Suppressor macrophage treated with lipopolysaccharide for 1 hour (primary cell): ENCODE results near the gene VSTM4.

Experiments used
- DNase-seq, 3 donors: peaks; one replicate each; pipeline ENCODE4 v3.0.0-alpha.2; 2020 to 2022

Gene VSTM4

GRCh38 chr10:49000437-49001398 is 114.6 kb downstream of the VSTM4 start:
- no peak for DNase-seq

- no peak for DNase-seq
These were observed 116.0 kb downstream of the VSTM4 start for GRCh38 chr10:48999346-48999745.

GRCh38 chr10:48996329-48996728 is 119.0 kb downstream of the VSTM4 start:
- no peak for DNase-seq

- DNase-seq, result peak in 1 of 3 donors; percentile 8
These were observed 121.7 kb downstream of the VSTM4 start for GRCh38 chr10:48993627-48994026.

- no peak for DNase-seq
These were observed 125.1 kb downstream of the VSTM4 start for GRCh38 chr10:48990226-48990625.

GRCh38 chr10:48985621-48986158 is 129.6 kb downstream of the VSTM4 start:
- no peak for DNase-seq

GRCh38 chr10:48983648-48984351 is 131.5 kb downstream of the VSTM4 start:
- DNase-seq, result peak in 1 of 3 donors; percentile 17

GRCh38 chr10:48982584-48982983 is 132.7 kb downstream of the VSTM4 start:
- DNase-seq, result no peak

- peak; percentile 39 to 61 (median 47) for DNase-seq
These were observed 133.9 kb downstream of the VSTM4 start for GRCh38 chr10:48981310-48981907.

GRCh38 chr10:48978318-48978717 is 137.0 kb downstream of the VSTM4 start:
- DNase-seq, result no peak

- peak; percentile 55 to 62 (median 56) for DNase-seq
These were observed 139.1 kb downstream of the VSTM4 start for GRCh38 chr10:48976196-48976595.

- DNase-seq, result no peak
These were observed 140.7 kb downstream of the VSTM4 start for GRCh38 chr10:48974510-48975156.

GRCh38 chr10:48973065-48973464 is 142.3 kb downstream of the VSTM4 start:
- DNase-seq, result no peak

- no peak for DNase-seq
These were observed 144.7 kb downstream of the VSTM4 start for GRCh38 chr10:48970654-48971053.

- no peak for DNase-seq
These were observed 145.3 kb downstream of the VSTM4 start for GRCh38 chr10:48970046-48970445.

GRCh38 chr10:48968036-48968435 is 147.3 kb downstream of the VSTM4 start:
- DNase-seq, result no peak

GRCh38 chr10:48965460-48965859 is 149.9 kb downstream of the VSTM4 start:
- no peak for DNase-seq
